ENCODE results near the gene ANKRD13D.
"Not testable (repeated sequence)": the region's sequence is repeated elsewhere in the genome, so short reads cannot be mapped to it uniquely, and the experiment has no call there.

Gene ANKRD13D

GRCh38 chr11:67317205-67317887, 28.2 kb downstream of the ANKRD13D start:
- peak; percentile 98 for DNase-seq (ENCODE audit: low read depth)

GRCh38 chr11:67317888-67318555, 28.9 kb downstream of the ANKRD13D start:
- DNase-seq (ENCODE audit: low read depth): no peak

GRCh38 chr11:67318876-67319275, 29.8 kb downstream of the ANKRD13D start:
- not testable (repeated sequence) for DNase-seq (ENCODE audit: low read depth)

GRCh38 chr11:67320011-67320410, 30.9 kb downstream of the ANKRD13D start:
- DNase-seq (ENCODE audit: low read depth): no peak

GRCh38 chr11:67320691-67321090, 31.6 kb downstream of the ANKRD13D start:
- DNase-seq (ENCODE audit: low read depth): no peak

- no peak for DNase-seq (ENCODE audit: low read depth)
These were observed 32.3 kb downstream of the ANKRD13D start for GRCh38 chr11:67321313-67321871.

GRCh38 chr11:67322049-67322448, 32.9 kb downstream of the ANKRD13D start:
- DNase-seq (ENCODE audit: low read depth): no peak

- DNase-seq (ENCODE audit: low read depth): no peak
These were observed 34.4 kb downstream of the ANKRD13D start for GRCh38 chr11:67323526-67323925.

- DNase-seq (ENCODE audit: low read depth): no peak
These were observed 43.1 kb downstream of the ANKRD13D start for GRCh38 chr11:67332081-67332691.

GRCh38 chr11:67337257-67337656, 48.2 kb downstream of the ANKRD13D start:
- DNase-seq (ENCODE audit: low read depth): no peak

GRCh38 chr11:67344264-67344663, 55.2 kb downstream of the ANKRD13D start:
- no peak for DNase-seq (ENCODE audit: low read depth)

GRCh38 chr11:67345247-67345919, 56.3 kb downstream of the ANKRD13D start:
- DNase-seq (ENCODE audit: low read depth): no peak

- DNase-seq (ENCODE audit: low read depth): no peak
These were observed 57.1 kb downstream of the ANKRD13D start for GRCh38 chr11:67345920-67346819.

GRCh38 chr11:67347964-67348749, 59.1 kb downstream of the ANKRD13D start:
- DNase-seq (ENCODE audit: low read depth): no peak

- no peak for DNase-seq (ENCODE audit: low read depth)
These were observed 59.9 kb downstream of the ANKRD13D start for GRCh38 chr11:67349036-67349435.

- DNase-seq (ENCODE audit: low read depth): no peak
These were observed 60.4 kb downstream of the ANKRD13D start for GRCh38 chr11:67349457-67349856.

- no peak for DNase-seq (ENCODE audit: low read depth)
These were observed 60.9 kb downstream of the ANKRD13D start for GRCh38 chr11:67349928-67350465.

- peak; percentile 48 for DNase-seq (ENCODE audit: low read depth)
These were observed 62.3 kb downstream of the ANKRD13D start for GRCh38 chr11:67351275-67352005.

Data from stimulated activated CD4-positive, alpha-beta T cell treated with anti-CD3 and anti-CD28 coated beads, Interleukin-2, amount 100 ng/mL, for 4 hours (primary cell).